ENCODE data around the gene RNF14. TPM values are rescaled to one million over a fixed set of nuclear protein-coding genes. Genes with fewer than 3 reads are reported as not detected.

RNF14 gene
- polyA plus RNA-seq, 3 donors = 9.7 to 52.8 (median 31.2) TPM

DNA sequence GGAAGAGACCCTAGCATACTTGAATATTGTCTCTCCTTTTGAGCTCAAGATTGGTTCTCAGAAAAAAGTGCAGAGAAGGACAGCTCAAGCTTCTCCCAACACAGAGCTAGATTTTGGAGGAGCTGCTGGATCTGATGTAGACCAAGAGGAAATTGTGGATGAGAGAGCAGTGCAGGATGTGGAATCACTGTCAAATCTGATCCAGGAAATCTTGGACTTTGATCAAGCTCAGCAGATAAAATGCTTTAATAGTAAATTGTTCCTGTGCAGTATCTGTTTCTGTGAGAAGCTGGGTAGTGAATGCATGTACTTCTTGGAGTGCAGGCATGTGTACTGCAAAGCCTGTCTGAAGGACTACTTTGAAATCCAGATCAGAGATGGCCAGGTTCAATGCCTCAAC is 9.5 kb downstream of the RNF14 start:
- no peak for TF ChIP-seq CTCF (IDR thresholded peaks at IDR 0.05)
- peaks cover 5% of the 10 kb centered on the region for H4K20me1 ChIP-seq (ENCODE audit: insufficient read depth, low read length)
- H3K36me3 ChIP-seq (replicated peaks in 1 of 2; ENCODE audit: control insufficient read depth in 1 of 2, insufficient read depth in 2 of 2, low read length in 2 of 2) = peaks cover 87 to 100% of the 10 kb centered on the region in 2 donors
- Mint-ChIP-seq H3K36me3 (peaks cover 71 to 84% of the 10 kb centered on the region in 2 donors), H3K4me3 (no peak overlapping the region), H3K4me1 (peaks cover 4% of the 10 kb centered on the region), H3K27me3 (ENCODE audit: low read depth in 3 of 3) (no peaks in the 10 kb centered on the region), H3K27ac (no peak overlapping the region), H3K9me3 (no peaks in the 10 kb centered on the region)
- peaks cover 3% of the 10 kb centered on the region for H3K79me2 ChIP-seq (ENCODE audit: insufficient read depth, low read length)
- H3K9ac ChIP-seq (ENCODE audit: insufficient read depth, low read length, poor library complexity, severe bottlenecking) = no peak overlapping the region
- no peak overlapping the region for H3K4me2 ChIP-seq (replicated peaks; ENCODE audit: extremely low read depth, low read length, poor library complexity, severe bottlenecking)
- DNase-seq = no peak
- H3K4me1 ChIP-seq (ENCODE audit: control insufficient read depth in 1 of 2, insufficient read depth in 2 of 2, low read length in 2 of 2) = no peaks in the 10 kb centered on the region
- intact Hi-C loops (cut with micrococcal nuclease) = no loop called here
- no peak overlapping the region for H3K27ac ChIP-seq (ENCODE audit: low read depth in 1 of 2, low read length in 2 of 2)
- H3K4me3 ChIP-seq (replicated peaks in 1 of 3; ENCODE audit: low read depth in 2 of 3, low read length in 3 of 3) = no peak overlapping the region
- H3K27me3 ChIP-seq (ENCODE audit: control insufficient read depth in 2 of 2, insufficient read depth in 2 of 2, low read length in 2 of 2) = no peaks in the 10 kb centered on the region
- H2AFZ ChIP-seq (ENCODE audit: insufficient read depth, low read depth, low read length, poor library complexity, severe bottlenecking) = no peak overlapping the region
- H3K9me3 ChIP-seq (replicated peaks in 1 of 2; ENCODE audit: control insufficient read depth in 1 of 2, insufficient read depth in 1 of 2, low read length in 2 of 2) = no peaks in the 10 kb centered on the region

DNA sequence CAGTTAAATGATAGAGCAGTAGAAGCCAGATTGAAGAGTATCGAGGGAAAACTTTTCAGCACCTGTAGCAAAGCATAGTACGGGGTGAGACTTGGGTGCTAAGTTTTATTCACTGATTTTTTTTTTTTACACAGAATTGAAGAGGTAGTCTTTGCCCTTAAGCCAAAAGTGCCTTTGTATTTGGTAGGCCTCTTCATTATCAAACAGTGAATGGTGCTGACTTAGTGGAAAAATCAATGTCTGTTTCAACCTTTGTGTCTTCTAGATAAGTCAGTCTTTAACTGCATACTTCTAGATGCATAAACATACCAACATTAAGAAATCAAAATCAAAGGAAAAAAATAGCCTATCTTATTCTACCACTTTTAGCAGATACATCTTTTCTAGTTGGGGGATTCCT is 13.7 kb downstream of the RNF14 start:
- no peak overlapping the region for H2AFZ ChIP-seq (ENCODE audit: insufficient read depth, low read depth, low read length, poor library complexity, severe bottlenecking)
- H3K27me3 Mint-ChIP-seq (ENCODE audit: low read depth in 3 of 3) = no peaks in the 10 kb centered on the region
- no peak overlapping the region for H3K4me3 Mint-ChIP-seq
- H3K4me1 ChIP-seq (ENCODE audit: control insufficient read depth in 1 of 2, insufficient read depth in 2 of 2, low read length in 2 of 2) = no peaks in the 10 kb centered on the region
- H3K27me3 ChIP-seq (ENCODE audit: control insufficient read depth in 2 of 2, insufficient read depth in 2 of 2, low read length in 2 of 2) = no peaks in the 10 kb centered on the region
- H3K9ac ChIP-seq (ENCODE audit: insufficient read depth, low read length, poor library complexity, severe bottlenecking) = no peak overlapping the region
- no peaks in the 10 kb centered on the region for H3K9me3 Mint-ChIP-seq
- H3K9me3 ChIP-seq (replicated peaks in 1 of 2; ENCODE audit: control insufficient read depth in 1 of 2, insufficient read depth in 1 of 2, low read length in 2 of 2) = no peaks in the 10 kb centered on the region
- H3K79me2 ChIP-seq (ENCODE audit: insufficient read depth, low read length) = no peaks in the 10 kb centered on the region
- H3K27ac ChIP-seq (ENCODE audit: low read depth in 1 of 2, low read length in 2 of 2) = no peak overlapping the region
- no peak overlapping the region for H3K27ac Mint-ChIP-seq
- peaks cover 91 to 100% of the 10 kb centered on the region in 2 donors for H3K36me3 ChIP-seq (replicated peaks in 1 of 2; ENCODE audit: control insufficient read depth in 1 of 2, insufficient read depth in 2 of 2, low read length in 2 of 2)
- TF ChIP-seq CTCF (IDR thresholded peaks at IDR 0.05) = no peak
- H3K4me3 ChIP-seq (replicated peaks in 1 of 3; ENCODE audit: low read depth in 2 of 3, low read length in 3 of 3) = no peak overlapping the region
- no peak overlapping the region for H3K4me2 ChIP-seq (replicated peaks; ENCODE audit: extremely low read depth, low read length, poor library complexity, severe bottlenecking)
- intact Hi-C loops (cut with micrococcal nuclease) = no loop called here
- WGBS (ENCODE audit: insufficient coverage) = no CpG with 5 or more reads among the region's 2 CpGs
- H3K36me3 Mint-ChIP-seq = peaks cover 87 to 94% of the 10 kb centered on the region in 2 donors
- no peaks in the 10 kb centered on the region for H3K4me1 Mint-ChIP-seq
- no peaks in the 10 kb centered on the region for H4K20me1 ChIP-seq (ENCODE audit: insufficient read depth, low read length)
- no peak for DNase-seq

Measured in CD14-positive monocyte (primary cell).